Parathyroid adenoma (tissue), 2 donors: ENCODE data around the gene PTPRS.
"Not testable (repeated sequence)": the region's sequence is repeated elsewhere in the genome, so short reads cannot be mapped to it uniquely, and the experiment has no call there.

Source experiments
- H2AFZ ChIP-seq: fragments of 300-600 bp; sonication (generic); one replicate; pipeline ENCODE4 v1.7.0; 2017; ENCODE audit warnings: antibody characterized with exemption, mild to moderate bottlenecking
- H3K27ac ChIP-seq: fragments of 300-600 bp; sonication (generic); one replicate; pipeline ENCODE4 v1.7.0; 2017
- H3K27me3 ChIP-seq: fragments of 300-600 bp; sonication (generic); one replicate; pipeline ENCODE4 v1.7.0; 2017; ENCODE audit warnings: low read length; ENCODE audit not compliant: control insufficient read depth, insufficient read depth
- H3K36me3 ChIP-seq: fragments of 300-600 bp; sonication (generic); one replicate; pipeline ENCODE4 v1.7.0; 2017; ENCODE audit warnings: low read length; ENCODE audit not compliant: control insufficient read depth, insufficient read depth
- H3K4me1 ChIP-seq: fragments of 300-600 bp; sonication (generic); one replicate; pipeline ENCODE4 v1.7.0; 2017; ENCODE audit warnings: control low read depth
- H3K4me2 ChIP-seq: fragments of 300-600 bp; sonication (generic); one replicate; pipeline ENCODE4 v1.7.0; 2017; ENCODE audit warnings: low read length
- H3K4me3 ChIP-seq: fragments of 300-600 bp; sonication (generic); one replicate; pipeline ENCODE4 v1.7.0; 2017; ENCODE audit warnings: low read depth, low read length
- H3K79me2 ChIP-seq: fragments of 300-600 bp; sonication (generic); one replicate; pipeline ENCODE4 v1.7.0; 2017; ENCODE audit warnings: control low read depth
- H3K9ac ChIP-seq: fragments of 300-600 bp; sonication (generic); one replicate; pipeline ENCODE4 v1.7.0; 2017; ENCODE audit warnings: mild to moderate bottlenecking
- H3K9me3 ChIP-seq: fragments of 300-600 bp; sonication (generic); one replicate; pipeline ENCODE4 v1.7.0; 2017; ENCODE audit warnings: low read length; ENCODE audit not compliant: control insufficient read depth
- TF ChIP-seq, protein P1 (sequence below): fragments of 300-600 bp; sonication (generic); IDR thresholded peaks from one replicate; pipeline ENCODE4 v1.7.0; 2017; ENCODE audit warnings: antibody characterized with exemption, mild to moderate bottlenecking
- donor health status: primary hyperparathyroidism.

The PTPRS gene

DNA sequence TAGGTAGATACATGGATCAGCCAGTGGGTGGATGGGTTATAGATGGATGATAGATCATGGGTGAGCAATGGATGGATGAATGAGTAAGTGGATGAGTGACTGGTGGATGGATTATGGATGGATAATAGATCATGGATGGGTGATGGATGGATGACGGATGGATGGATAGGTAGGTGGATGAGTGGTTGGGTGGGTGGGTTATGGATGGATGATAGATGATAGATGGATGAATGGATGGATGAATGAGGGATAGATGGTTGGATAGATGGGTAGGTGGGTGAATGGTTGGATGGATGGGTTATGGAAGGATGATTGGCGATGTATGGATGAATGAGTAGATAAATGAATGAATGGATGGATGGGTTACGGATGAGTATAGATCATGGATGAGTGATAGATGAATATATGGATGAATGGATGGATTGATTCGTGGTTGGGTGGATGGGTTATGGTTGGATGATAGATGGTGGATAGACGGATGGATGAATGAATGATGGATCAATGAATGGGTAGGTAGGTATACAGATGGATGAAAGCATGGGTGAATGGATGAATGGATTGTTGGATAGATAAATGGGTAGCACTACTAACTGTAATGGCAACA is 27.0 kb upstream of the PTPRS start:
- Histone ChIP-seq H3K27me3 (no peaks in the 10 kb centered on the region), H3K4me2 (no peak overlapping the region), H3K36me3 (no peaks in the 10 kb centered on the region), H3K4me3 (no peak overlapping the region), H3K27ac (no peak overlapping the region), H2AFZ (no peak overlapping the region), H3K9me3 (no peaks in the 10 kb centered on the region), H3K9ac (no peak overlapping the region), H3K4me1 (no peaks in the 10 kb centered on the region), H3K79me2 (no peaks in the 10 kb centered on the region)
- TF ChIP-seq, protein P1, sequence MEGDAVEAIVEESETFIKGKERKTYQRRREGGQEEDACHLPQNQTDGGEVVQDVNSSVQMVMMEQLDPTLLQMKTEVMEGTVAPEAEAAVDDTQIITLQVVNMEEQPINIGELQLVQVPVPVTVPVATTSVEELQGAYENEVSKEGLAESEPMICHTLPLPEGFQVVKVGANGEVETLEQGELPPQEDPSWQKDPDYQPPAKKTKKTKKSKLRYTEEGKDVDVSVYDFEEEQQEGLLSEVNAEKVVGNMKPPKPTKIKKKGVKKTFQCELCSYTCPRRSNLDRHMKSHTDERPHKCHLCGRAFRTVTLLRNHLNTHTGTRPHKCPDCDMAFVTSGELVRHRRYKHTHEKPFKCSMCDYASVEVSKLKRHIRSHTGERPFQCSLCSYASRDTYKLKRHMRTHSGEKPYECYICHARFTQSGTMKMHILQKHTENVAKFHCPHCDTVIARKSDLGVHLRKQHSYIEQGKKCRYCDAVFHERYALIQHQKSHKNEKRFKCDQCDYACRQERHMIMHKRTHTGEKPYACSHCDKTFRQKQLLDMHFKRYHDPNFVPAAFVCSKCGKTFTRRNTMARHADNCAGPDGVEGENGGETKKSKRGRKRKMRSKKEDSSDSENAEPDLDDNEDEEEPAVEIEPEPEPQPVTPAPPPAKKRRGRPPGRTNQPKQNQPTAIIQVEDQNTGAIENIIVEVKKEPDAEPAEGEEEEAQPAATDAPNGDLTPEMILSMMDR: no peak

- Histone ChIP-seq H3K4me3 (no peak overlapping the region), H3K79me2 (no peaks in the 10 kb centered on the region), H3K27ac (no peak overlapping the region), H3K27me3 (no peaks in the 10 kb centered on the region), H3K9me3 (no peaks in the 10 kb centered on the region), H3K4me1 (no peaks in the 10 kb centered on the region), H3K36me3 (no peaks in the 10 kb centered on the region), H3K9ac (no peak overlapping the region), H2AFZ (no peak overlapping the region), H3K4me2 (no peak overlapping the region)
- TF ChIP-seq, protein P1: no peak
Observed at GRCh38 chr19:5365905-5366304, 25.3 kb upstream of the PTPRS start.

- H3K4me1 ChIP-seq: no peaks in the 10 kb centered on the region
- no peaks in the 10 kb centered on the region for H3K79me2 ChIP-seq
- no peak overlapping the region for H3K4me2 ChIP-seq
- H3K4me3 ChIP-seq: no peak overlapping the region
- H3K27me3 ChIP-seq: no peaks in the 10 kb centered on the region
- no peaks in the 10 kb centered on the region for H3K9me3 ChIP-seq
- H3K36me3 ChIP-seq: no peaks in the 10 kb centered on the region
- no peak overlapping the region for H2AFZ ChIP-seq
- no peak overlapping the region for H3K27ac ChIP-seq
- TF ChIP-seq, protein P1: no peak
- H3K9ac ChIP-seq: no peak overlapping the region
Observed at GRCh38 chr19:5364674-5365073, 24.1 kb upstream of the PTPRS start.

DNA sequence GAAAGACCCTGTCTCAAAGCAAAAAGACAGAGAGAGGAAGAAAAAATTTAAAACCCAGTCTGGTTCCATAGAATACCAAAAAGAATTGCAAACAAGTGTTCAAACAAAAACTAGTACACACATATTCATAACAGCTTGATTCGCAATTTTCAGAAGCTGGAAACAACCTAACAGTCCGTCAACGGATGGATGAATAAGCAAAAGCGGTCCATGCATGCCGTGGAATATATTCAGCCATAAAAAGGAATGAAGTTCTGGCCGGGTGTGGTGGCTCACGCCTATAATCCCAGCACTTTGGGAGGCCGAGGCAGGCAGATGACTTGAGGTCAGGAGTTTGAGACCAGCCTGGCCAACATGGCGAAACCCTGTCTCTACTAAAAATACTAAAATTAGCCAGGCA is 21.2 kb upstream of the PTPRS start:
- not testable (repeated sequence) for H3K27me3 ChIP-seq, H3K79me2 ChIP-seq, H2AFZ ChIP-seq, H3K9me3 ChIP-seq, H3K9ac ChIP-seq, H3K27ac ChIP-seq, H3K36me3 ChIP-seq, H3K4me3 ChIP-seq, H3K4me2 ChIP-seq, H3K4me1 ChIP-seq

DNA sequence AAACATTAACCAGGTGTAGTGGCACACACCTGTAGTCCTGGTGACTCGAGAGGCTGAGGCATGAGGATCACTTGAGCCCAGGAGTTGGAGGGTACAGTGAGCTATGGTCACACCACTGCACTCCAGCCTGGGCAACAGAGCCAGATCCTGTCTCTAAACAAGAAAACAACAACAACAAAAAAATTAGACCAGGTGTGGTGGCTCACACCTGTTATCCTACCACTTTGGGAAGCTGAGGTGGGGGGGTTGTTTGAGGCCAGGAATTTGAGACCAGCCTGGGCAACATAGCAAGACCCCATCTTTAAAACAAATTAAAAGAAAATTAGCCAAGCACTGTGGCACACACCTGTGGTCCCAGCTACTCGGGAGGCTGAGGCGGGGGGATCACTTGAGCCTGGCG is 20.8 kb upstream of the PTPRS start:
- Histone ChIP-seq H3K4me1 (no peaks in the 10 kb centered on the region), H3K27ac (no peak overlapping the region), H3K9me3 (no peaks in the 10 kb centered on the region), H3K9ac (no peak overlapping the region), H3K27me3 (peaks cover 2% of the 10 kb centered on the region), H3K4me2 (no peak overlapping the region), H3K36me3 (no peaks in the 10 kb centered on the region), H3K79me2 (no peaks in the 10 kb centered on the region), H2AFZ (no peak overlapping the region), H3K4me3 (no peak overlapping the region)
- TF ChIP-seq, protein P1: no peak
